ENCODE results near the gene MVD.

DNA sequence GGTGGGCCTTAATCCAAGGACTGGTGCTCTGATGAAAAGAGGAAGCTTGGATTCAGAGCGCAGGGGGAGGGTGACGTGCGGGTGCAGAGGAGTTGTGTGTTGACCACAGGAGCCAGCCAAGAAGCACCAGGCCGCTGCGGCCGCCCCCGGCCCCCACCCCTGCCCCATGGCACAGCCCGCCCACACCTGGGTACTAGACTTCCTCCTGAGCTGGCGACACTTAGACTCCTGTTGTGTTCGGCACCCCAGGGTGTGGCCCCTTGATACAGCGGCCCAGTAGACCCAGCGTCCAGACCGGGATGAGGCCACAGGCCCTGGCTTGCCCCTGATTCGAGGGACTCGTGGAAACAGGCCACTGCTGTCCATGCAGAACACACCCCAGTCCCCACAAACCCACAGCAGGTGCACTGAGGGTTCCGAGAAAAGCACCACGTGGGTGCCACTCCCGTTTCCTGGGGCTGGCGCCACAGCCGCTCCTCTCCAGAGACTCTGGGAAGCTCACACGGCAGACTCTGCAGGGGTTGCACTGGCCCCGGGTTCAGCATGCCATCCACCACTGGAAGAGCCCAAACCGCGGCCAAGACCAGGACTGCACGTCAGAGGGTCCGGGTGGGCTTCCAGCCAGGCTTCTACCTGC lies 29.2 kb upstream of the MVD start:
- TF ChIP-seq YY1 (IDR thresholded peaks at IDR 0.05; ENCODE audit: extremely low read depth, insufficient replicate concordance, low read depth, low read length) (no peak), EGR1 (IDR thresholded peaks at IDR 0.05; ENCODE audit: low read depth) (no peak), POLR2A (IDR thresholded peaks at IDR 0.05; ENCODE audit: borderline replicate concordance, extremely low read depth, insufficient read depth, insufficient read length) (no peak), ZFX (IDR thresholded peaks at IDR 0.05) (no peak)
- TF ChIP-seq, protein P1, sequence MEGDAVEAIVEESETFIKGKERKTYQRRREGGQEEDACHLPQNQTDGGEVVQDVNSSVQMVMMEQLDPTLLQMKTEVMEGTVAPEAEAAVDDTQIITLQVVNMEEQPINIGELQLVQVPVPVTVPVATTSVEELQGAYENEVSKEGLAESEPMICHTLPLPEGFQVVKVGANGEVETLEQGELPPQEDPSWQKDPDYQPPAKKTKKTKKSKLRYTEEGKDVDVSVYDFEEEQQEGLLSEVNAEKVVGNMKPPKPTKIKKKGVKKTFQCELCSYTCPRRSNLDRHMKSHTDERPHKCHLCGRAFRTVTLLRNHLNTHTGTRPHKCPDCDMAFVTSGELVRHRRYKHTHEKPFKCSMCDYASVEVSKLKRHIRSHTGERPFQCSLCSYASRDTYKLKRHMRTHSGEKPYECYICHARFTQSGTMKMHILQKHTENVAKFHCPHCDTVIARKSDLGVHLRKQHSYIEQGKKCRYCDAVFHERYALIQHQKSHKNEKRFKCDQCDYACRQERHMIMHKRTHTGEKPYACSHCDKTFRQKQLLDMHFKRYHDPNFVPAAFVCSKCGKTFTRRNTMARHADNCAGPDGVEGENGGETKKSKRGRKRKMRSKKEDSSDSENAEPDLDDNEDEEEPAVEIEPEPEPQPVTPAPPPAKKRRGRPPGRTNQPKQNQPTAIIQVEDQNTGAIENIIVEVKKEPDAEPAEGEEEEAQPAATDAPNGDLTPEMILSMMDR (IDR thresholded peaks at IDR 0.05 in 2 of 3, conservative IDR thresholded peaks at IDR 0.05 in 1 of 3; ENCODE audit: borderline replicate concordance in 1 of 3, insufficient read depth in 1 of 3, low read depth in 2 of 3, low read length in 2 of 3) = no peak
- TF ChIP-seq, protein P2, sequence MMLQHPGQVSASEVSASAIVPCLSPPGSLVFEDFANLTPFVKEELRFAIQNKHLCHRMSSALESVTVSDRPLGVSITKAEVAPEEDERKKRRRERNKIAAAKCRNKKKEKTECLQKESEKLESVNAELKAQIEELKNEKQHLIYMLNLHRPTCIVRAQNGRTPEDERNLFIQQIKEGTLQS (IDR thresholded peaks at IDR 0.05) = no peak
